ENCODE results near the gene UBE2E3.

DNA sequence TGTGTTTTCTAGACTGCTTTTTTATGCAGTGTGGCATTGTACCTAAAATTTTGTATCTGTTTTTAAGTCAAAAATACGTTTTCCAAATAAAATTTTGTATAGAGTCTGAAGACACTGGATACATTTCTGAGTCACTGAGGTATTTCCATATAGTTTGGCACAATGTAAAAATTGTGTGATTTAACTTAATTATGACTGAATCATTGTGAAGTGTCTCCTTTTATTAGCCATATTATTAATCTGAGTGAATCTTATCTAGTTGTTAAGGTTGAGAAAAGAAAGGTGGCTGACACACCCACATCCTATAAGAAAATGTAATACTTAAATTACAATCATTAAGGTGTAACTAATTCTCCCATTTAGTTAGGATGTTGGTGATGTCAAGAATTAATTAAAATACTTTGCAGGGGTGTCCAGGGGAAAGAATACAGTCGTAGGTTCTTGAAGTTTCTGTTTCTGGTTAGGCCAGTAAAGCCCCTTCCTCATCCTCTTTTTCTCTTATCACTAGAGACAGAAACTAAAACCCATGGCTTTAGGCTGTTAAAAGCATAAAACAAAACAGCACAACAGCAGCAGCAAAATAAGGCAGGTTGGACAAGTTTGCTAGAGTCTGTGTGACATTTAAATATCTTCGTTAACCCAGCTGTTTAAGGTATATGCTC lies 71.6 kb downstream of the UBE2E3 start:
- no peak for TF ChIP-seq CTCF (IDR thresholded peaks at IDR 0.05)
- no peak for TF ChIP-seq POLR2A (IDR thresholded peaks at IDR 0.05)
